ENCODE data around the gene GATA6. TPM values are rescaled to one million over a fixed set of nuclear protein-coding genes. Genes with fewer than 3 reads are reported as not detected.

The GATA6 gene
- total RNA-seq, 1 experiment from 2014 or later: 3.3 TPM

- ChIA-PET POLR2A (no interaction called here), CTCF (interaction anchor here (1.8 to 1.9 kb wide), 2 partner anchors 160 to 344 kb away, joined by 6 to 7 read pairs; no protein-coding TSS in a partner anchor), RAD21 (ENCODE audit: low non-redundant PET in 1 of 2, low total read pairs in 2 of 2, uncharacterized antibody in 2 of 2, unreplicated experiment in 2 of 2) (no interaction called here)
- Histone ChIP-seq H3K9me2 (ENCODE audit: insufficient read depth) (no peaks in the 10 kb centered on the region), H3K4me1 (ENCODE audit: control insufficient read depth in 1 of 2, insufficient read depth in 2 of 2, low read length in 2 of 2) (peaks cover 6 to 13% of the 10 kb centered on the region in 2 experiments; a peak in 3 of 4 replicates), H3K9me3 (ENCODE audit: control insufficient read depth in 1 of 2, insufficient read depth in 1 of 2, low read depth in 1 of 2, low read length in 2 of 2) (no peaks in the 10 kb centered on the region), H2AFZ (ENCODE audit: low read depth, low read length, poor library complexity, severe bottlenecking) (no peak overlapping the region), H4K20me1 (ENCODE audit: insufficient read depth) (no peaks in the 10 kb centered on the region), H3K9ac (ENCODE audit: low read length) (no peak overlapping the region), H3K79me2 (ENCODE audit: insufficient read depth, low read length) (no peaks in the 10 kb centered on the region), H3K4me3 (replicated peaks in 1 of 2; ENCODE audit: low read depth in 1 of 2, low read length in 2 of 2) (no peak overlapping the region), H3K4me2 (ENCODE audit: low read length) (no peak overlapping the region), H3K27ac (ENCODE audit: low read depth, low read length) (no peak overlapping the region), H3K36me3 (ENCODE audit: control insufficient read depth in 1 of 2, insufficient read depth in 2 of 2, low read length in 2 of 2) (no peaks in the 10 kb centered on the region), H3K27me3 (ENCODE audit: insufficient read depth, low read length) (no peaks in the 10 kb centered on the region)
- ATAC-seq: no peak
- DNase-seq (ENCODE audit: low read depth, low spot score): no peak
- TF ChIP-seq SIN3A (IDR thresholded peaks at IDR 0.05; ENCODE audit: low read depth) (no peak), TCF7L2 (IDR thresholded peaks at IDR 0.05; ENCODE audit: borderline replicate concordance, extremely low read depth, insufficient read depth, insufficient read length) (no peak), RAD21 (IDR thresholded peaks at IDR 0.05; ENCODE audit: low read depth) (no peak), EZH2 (IDR thresholded peaks at IDR 0.05) (no peak), ZBTB33 (IDR thresholded peaks at IDR 0.05; ENCODE audit: extremely low read depth, insufficient replicate concordance, low read length) (no peak), POLR2AphosphoS5 (IDR thresholded peaks at IDR 0.05; ENCODE audit: low read depth, low read length) (no peak), REST (IDR thresholded peaks at IDR 0.05; ENCODE audit: low read depth) (no peak), YY1 (IDR thresholded peaks at IDR 0.05; ENCODE audit: extremely low read depth, insufficient replicate concordance, low read depth, low read length) (no peak), SP1 (IDR thresholded peaks at IDR 0.05; ENCODE audit: low read depth) (no peak), CEBPB (IDR thresholded peaks at IDR 0.05; ENCODE audit: low read depth) (no peak), ELF1 (IDR thresholded peaks at IDR 0.05; ENCODE audit: borderline replicate concordance, low read depth) (no peak), ZNF274 (IDR thresholded peaks at IDR 0.05; ENCODE audit: low read depth, low read length) (no peak)
- no TSS peak for BruUV-seq (replicated peaks)
- intact Hi-C loops (cut with micrococcal nuclease): no loop called here
Measured at GRCh38 chr18:22218835-22219234, 49.4 kb downstream of the GATA6 start.

Measured in HCT116 (cell line).